ENCODE results near the gene ABCC12. TPM values are rescaled to one million over a fixed set of nuclear protein-coding genes. Genes with fewer than 3 reads are reported as not detected.

The ABCC12 gene
- total RNA-seq, 4 donors from 2014 or later, result not detected

GRCh38 chr16:48146710-48147109 lies 9.1 kb downstream of the ABCC12 start:
- H3K4me3 ChIP-seq, result no peak overlapping the region
- TF ChIP-seq CTCF (IDR thresholded peaks at IDR 0.05) (no peak), POLR2AphosphoS5 (IDR thresholded peaks at IDR 0.05) (no peak), POLR2A (IDR thresholded peaks at IDR 0.05) (no peak), EP300 (IDR thresholded peaks at IDR 0.05) (no peak)
- no peak overlapping the region for H3K27ac ChIP-seq
- DNase-seq (ENCODE audit: low spot score in 2 of 2), result peak in 1 of 2 donors; percentile 44
- H3K36me3 ChIP-seq, result no peaks in the 10 kb centered on the region
- no peaks in the 10 kb centered on the region for H3K4me1 ChIP-seq
- peaks cover 4% of the 10 kb centered on the region for H3K27me3 ChIP-seq
- no peaks in the 10 kb centered on the region for H3K9me3 ChIP-seq
- WGBS, result 86% methylated on average over 4 of the region's 4 CpGs

- H3K27me3 ChIP-seq, result peaks cover 4% of the 10 kb centered on the region
- no peaks in the 10 kb centered on the region for H3K4me1 ChIP-seq
- TF ChIP-seq POLR2AphosphoS5 (IDR thresholded peaks at IDR 0.05), result no peak
- no peak for TF ChIP-seq POLR2A (IDR thresholded peaks at IDR 0.05)
- no peak for TF ChIP-seq EP300 (IDR thresholded peaks at IDR 0.05)
- TF ChIP-seq CTCF (IDR thresholded peaks at IDR 0.05), result no peak
- H3K9me3 ChIP-seq, result no peaks in the 10 kb centered on the region
- H3K27ac ChIP-seq, result no peak overlapping the region
- 93% methylated on average over 7 of the region's 7 CpGs for WGBS
- DNase-seq (ENCODE audit: low spot score in 2 of 2), result peak in 1 of 2 donors; percentile 71
- H3K4me3 ChIP-seq, result no peak overlapping the region
- no peaks in the 10 kb centered on the region for H3K36me3 ChIP-seq
Measured at GRCh38 chr16:48146131-48146530, 9.7 kb downstream of the ABCC12 start.

GRCh38 chr16:48143812-48144368 lies 11.9 kb downstream of the ABCC12 start:
- H3K9me3 ChIP-seq, result no peaks in the 10 kb centered on the region
- 90% methylated on average over 9 of the region's 9 CpGs for WGBS
- TF ChIP-seq POLR2A (IDR thresholded peaks at IDR 0.05) (no peak), CTCF (IDR thresholded peaks at IDR 0.05) (no peak), POLR2AphosphoS5 (IDR thresholded peaks at IDR 0.05) (no peak), EP300 (IDR thresholded peaks at IDR 0.05) (no peak)
- H3K27me3 ChIP-seq, result peaks cover 4% of the 10 kb centered on the region
- no peaks in the 10 kb centered on the region for H3K36me3 ChIP-seq
- H3K4me1 ChIP-seq, result no peaks in the 10 kb centered on the region
- H3K4me3 ChIP-seq, result no peak overlapping the region
- no peak for DNase-seq (ENCODE audit: low spot score in 2 of 2)
- no peak overlapping the region for H3K27ac ChIP-seq

GRCh38 chr16:48140821-48141220 lies 15.0 kb downstream of the ABCC12 start:
- Histone ChIP-seq H3K36me3 (no peaks in the 10 kb centered on the region), H3K9me3 (no peaks in the 10 kb centered on the region), H3K27ac (no peak overlapping the region), H3K4me1 (no peaks in the 10 kb centered on the region), H3K4me3 (no peak overlapping the region), H3K27me3 (peaks cover 4% of the 10 kb centered on the region)
- DNase-seq (ENCODE audit: low spot score in 2 of 2), result no peak
- 90% methylated on average over 6 of the region's 6 CpGs for WGBS
- TF ChIP-seq CTCF (IDR thresholded peaks at IDR 0.05), result no peak
- no peak for TF ChIP-seq POLR2A (IDR thresholded peaks at IDR 0.05)
- no peak for TF ChIP-seq EP300 (IDR thresholded peaks at IDR 0.05)
- TF ChIP-seq POLR2AphosphoS5 (IDR thresholded peaks at IDR 0.05), result no peak

GRCh38 chr16:48139517-48139916 lies 16.3 kb downstream of the ABCC12 start:
- Histone ChIP-seq H3K27ac (no peak overlapping the region), H3K36me3 (no peaks in the 10 kb centered on the region), H3K4me3 (no peak overlapping the region), H3K27me3 (peaks cover 4% of the 10 kb centered on the region), H3K4me1 (no peaks in the 10 kb centered on the region), H3K9me3 (no peaks in the 10 kb centered on the region)
- WGBS, result 92% methylated on average over 3 of the region's 3 CpGs
- TF ChIP-seq POLR2AphosphoS5 (IDR thresholded peaks at IDR 0.05) (no peak), POLR2A (IDR thresholded peaks at IDR 0.05) (no peak), EP300 (IDR thresholded peaks at IDR 0.05) (no peak), CTCF (IDR thresholded peaks at IDR 0.05) (no peak)
- DNase-seq (ENCODE audit: low spot score in 2 of 2), result no peak
